HG03064 (cell line): ENCODE results near the gene OR8D2.

Source experiments
- ATAC-seq: cut with Tn5 transposase; IDR thresholded peaks from one replicate; pipeline ENCODE4 v1.9.1; 2021; ENCODE audit warnings: low read depth; ENCODE audit not compliant: unreplicated experiment

OR8D2 gene, protein sequence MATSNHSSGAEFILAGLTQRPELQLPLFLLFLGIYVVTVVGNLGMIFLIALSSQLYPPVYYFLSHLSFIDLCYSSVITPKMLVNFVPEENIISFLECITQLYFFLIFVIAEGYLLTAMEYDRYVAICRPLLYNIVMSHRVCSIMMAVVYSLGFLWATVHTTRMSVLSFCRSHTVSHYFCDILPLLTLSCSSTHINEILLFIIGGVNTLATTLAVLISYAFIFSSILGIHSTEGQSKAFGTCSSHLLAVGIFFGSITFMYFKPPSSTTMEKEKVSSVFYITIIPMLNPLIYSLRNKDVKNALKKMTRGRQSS

DNA sequence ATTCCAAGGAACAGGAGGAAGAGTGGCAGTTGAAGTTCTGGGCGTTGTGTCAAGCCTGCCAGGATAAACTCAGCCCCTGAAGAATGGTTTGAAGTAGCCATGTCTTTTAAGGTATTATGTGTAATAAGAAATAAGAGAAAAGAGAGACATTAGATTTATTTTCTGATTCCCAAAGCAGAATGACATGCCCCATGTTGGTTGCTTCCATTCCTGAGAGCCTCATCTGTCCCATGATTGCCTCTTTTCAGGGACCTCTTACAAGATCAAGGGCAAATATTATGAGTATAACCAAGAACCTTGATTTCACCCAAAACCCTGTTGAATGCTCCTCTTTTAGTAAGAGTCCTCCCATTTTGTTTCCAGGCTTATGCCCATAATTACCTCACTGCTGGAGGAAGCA, at the start of gene OR8D2:
OR8D2 (minus strand) TSS at position 101 of the 400 bp plus-strand sequence; CDS start at position 101, 0 bp downstream.
- no peak for ATAC-seq

DNA sequence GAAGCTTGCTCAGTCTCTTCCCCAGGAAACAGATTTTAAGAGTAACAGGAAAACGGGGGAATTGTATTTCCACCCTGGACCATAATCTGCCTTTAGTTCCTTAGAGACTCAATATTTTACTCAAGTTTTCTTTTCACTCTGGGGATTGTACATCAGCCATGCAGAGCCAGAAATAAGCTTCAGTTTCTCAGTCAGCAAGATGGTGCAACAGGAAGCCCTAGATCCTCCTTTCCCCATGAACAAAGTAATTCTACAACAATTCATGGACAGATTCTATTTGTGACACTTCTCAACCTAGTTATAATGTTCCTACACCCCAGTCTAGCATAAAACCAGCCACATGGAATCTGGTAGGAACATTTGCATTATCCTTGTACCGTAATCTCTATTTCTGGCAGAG, 39.6 kb upstream of the OR8D2 start:
- no peak for ATAC-seq

DNA sequence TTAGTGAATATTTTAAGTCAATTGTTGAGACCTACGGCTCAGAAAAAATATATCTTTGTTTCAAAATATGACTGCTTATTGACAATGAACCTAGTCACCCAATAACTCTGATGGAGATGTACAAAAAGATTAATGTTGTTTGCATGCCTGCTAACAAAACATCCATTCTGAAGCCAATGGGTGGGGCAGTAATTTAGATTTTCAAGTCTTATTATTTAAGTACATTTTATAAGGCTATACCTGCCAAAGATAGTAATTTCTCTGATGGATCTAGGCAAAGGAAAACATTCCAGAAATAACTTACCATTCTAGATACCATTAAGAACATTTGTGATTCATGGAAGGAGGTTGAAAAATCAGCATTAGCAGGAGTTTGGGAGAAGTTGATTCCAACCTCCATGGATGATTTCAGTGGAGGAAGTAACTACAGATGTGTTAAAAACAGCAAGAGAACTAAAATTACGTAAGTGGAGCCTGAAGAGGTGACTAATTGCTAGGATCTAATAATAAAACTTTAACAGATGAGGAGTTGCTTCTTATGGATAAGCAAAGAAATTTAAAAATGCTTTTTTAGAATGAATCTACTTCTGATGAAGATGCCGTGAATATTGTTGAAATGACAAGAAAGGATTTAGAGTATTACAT, 26.4 kb upstream of the OR8D2 start:
- ATAC-seq: no peak

DNA sequence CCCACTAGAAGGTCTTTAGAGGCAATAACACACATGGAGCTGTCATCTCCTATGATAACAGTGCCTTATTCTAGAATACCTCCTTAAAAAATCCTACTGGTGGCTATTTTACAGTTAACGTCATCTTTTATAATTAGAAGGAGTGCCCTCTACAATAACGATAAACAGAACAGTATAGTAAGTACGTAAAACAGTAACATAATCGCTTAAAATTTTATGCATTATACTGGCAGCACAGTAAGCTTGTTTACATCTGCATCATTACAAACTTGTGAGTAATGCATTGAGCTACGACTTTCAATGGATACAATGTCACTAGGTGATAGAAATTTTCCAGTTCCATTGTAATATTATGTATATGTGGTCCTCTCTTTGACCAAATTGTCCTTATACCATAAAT, 24.3 kb upstream of the OR8D2 start:
- ATAC-seq: no peak

DNA sequence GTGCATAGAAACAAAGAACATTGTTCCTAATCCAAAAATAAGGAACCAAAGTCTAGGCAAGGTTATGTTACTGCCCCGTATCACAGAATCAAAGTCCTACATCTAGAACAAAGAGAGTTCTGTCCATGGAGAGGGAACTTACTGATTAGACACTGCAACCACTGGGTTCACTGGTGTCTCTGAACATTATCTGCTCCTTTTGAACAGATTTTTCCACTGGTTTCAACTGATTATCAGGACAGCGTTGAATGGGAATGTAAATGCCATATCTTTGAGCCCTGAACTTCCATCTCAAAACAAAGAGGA, 20.1 kb upstream of the OR8D2 start:
- no peak for ATAC-seq

DNA sequence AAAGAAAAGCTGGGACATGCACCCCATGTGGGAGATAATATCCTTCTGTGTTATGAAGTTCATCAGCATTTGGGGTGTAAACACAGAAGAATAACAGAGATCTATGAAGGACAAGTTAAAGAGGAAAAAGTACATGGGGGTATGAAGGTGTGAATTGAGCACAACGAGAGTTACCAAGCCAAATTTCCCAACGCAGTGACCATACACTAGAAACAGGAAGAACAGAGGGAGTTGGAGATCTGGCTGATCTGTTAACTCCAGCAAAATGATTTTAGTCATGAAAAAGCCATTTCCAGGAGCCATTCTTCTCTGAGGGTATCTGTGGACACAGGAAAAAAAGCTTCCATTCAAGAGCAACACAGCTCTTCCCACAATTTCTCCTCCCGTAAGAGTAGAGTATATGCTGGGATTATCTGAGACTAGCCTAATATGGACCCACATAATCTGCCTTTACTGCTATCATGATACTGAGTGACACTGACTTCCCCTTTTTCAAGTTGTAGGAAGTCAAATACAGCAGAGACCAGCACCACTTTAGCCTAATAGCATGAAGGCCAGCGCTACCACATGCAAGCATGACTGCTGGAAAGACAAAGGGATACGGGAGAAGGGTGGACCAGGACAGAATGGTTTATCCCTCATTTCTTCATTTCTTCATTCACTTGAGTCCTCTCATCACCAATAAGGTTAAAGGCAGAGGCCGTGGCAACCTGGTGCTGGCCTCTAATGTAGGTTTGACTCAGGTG, 19.6 kb upstream of the OR8D2 start:
- ATAC-seq: no peak

DNA sequence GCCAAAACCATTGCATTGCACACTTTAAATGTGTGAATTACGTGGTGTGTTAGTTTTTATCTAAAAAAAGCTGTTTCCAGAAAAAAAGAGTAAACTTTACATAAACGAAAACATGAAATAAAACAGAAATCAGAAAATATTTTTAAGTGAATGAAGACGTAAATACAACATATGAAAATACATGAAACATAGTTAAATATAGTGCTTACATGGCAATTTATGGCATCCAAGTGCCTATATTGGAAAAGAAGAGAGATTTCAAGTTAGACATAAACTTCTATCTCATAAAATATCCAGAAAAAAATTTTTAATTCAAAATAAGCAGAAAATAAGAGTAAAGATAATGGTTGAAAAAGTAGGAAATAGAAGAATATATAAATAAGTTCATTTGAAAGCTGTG, 11.9 kb upstream of the OR8D2 start:
- no peak for ATAC-seq

DNA sequence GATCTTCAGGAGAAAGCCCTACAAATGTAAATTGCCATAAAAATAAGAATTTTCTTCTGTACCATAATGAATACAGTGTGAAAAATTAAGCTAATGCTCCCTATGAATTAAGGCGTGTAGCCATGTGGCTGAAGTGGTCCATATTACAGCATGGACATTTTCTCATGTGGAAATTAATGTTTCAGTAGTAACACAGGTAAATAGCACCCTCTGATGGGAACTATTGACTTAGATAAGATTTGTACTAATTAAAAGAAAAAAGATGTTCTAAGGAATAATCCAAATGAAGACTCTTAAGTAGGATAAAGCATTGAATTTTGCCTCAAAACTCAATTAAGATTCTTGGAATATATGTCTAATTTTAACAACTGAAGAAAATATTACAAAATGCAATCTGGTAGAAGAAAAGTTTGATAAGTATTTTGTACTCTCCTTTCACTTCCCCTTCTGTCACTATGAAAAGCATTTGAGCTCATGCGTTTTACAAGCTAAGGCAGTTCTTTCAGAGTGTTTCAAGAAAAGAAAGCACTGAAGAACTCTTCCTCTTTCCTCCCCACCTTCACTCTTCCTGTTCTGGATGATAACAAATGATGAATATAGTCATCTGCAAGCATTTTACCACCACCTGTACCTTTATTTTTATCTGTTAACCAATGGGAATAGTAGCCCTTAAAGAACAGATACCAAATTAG, 9.9 kb upstream of the OR8D2 start:
- ATAC-seq: peak; percentile 99

DNA sequence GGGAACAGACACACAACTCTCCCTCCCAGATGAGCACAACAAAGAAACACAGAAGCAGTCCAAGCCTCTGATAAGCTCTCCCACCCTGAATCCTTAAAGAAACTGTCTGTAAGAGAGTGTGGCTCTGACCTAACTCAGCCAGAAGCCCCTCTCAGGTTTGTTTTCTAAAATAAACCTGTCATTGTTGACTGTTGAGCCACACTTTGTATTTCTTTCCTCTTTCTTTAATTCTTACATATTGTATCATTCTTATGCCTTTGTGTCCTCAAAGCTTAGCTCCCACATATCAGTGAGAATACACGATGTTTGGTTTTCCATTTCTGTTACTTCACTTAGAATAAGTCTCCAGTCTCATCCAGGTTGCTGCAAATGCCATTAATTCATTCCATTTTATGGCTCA, 7.8 kb upstream of the OR8D2 start:
- ATAC-seq: no peak

DNA sequence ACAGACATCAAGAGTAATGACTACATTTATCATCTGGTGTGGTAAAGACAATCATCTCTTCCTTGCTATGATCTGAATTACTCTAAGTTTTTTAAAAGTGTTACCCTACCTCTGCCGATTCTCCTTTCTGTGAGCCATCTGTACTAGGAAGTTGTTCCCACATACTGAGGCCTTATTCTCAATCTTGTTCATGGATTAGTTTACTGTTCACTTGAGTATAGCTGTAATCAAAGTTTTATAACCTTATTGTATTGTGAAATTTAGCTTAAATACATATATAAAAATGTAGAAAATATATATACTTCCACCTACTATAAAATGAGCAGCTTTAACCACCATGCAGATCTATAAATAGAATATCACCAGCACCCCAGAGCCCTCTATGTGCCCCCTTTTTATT, 2.4 kb upstream of the OR8D2 start:
- ATAC-seq: no peak

DNA sequence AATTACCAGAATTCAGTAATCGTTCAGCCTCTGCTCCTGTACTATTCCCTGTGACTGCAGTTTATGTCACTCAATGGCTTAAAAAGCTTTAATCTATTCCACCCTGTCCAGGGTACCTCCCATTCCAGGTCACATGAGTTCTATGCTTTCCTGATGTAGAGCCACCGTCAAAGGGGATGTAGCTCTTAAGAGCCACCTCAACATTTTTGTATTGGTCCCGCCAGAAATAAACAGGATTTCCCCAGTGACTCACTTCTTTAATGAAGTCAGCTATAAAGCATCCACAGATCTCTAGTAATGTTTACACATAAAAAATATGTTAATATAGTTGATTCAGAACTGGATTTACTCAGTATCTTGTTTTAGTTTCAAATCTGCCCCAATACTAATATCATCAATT, 4.9 kb downstream of the OR8D2 start:
- no peak for ATAC-seq

DNA sequence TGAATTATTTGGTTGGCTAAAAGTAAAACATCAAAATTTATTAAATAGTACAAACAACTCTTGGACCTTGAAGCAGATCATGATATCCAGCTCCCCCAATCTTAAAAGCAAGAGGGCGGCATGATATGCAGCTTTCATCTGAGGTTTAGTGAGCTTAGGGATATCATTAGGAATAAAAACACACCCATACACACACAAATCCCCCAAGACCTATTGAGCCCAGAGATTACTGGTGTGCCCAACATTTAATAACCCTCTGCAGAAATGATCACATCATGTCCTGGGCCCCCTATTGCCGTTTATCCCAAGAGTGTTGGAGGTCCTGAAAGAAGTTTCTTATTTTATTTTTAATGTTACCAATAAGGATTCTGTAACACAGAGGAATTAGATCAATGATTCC, 6.1 kb downstream of the OR8D2 start, which contains the start of gene OR8D1:
OR8D1 (minus strand) TSS at position 101 of the 400 bp plus-strand sequence. CDS start 3,183 bp downstream, outside the sequence.
- no peak for ATAC-seq

DNA sequence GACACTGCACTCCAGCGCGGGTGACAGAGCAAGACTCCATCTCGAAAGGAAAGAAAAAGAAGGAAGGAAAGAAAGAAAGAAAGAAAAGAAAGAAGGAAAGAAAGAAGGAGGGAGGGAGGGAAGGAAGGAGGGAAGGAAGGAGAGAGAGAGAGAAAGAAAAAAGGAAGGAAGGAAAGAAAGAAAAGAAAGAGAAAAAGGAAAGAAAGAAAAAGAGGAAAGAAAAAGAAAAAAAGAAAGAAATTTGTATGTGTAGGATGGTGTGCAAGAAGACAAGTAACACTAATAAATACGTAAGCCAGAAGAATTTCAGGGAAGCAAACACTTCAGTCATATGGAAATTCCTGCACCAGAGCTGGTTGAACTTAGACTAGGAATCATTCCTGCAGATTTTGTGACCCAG, 6.9 kb downstream of the OR8D2 start:
- no peak for ATAC-seq

DNA sequence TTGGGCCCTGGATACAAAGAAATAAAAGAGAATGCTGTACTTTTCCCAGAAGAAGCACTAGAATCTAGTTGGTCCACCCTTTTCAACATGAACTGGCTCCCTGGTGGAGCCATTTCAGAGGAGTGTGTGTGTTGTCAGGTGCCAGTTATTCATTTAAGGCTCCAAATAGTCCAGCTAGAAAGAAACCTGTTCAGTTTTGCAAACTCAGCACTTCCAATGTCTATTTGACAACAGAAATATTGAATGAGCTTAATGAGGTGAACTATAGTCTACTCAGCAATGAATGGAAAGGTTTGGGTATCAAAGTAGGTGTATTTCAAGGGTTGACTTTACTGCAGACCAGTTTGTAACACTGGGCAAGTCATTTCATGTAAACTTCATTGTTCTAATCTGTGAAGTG, 8.3 kb downstream of the OR8D2 start:
- ATAC-seq: no peak

DNA sequence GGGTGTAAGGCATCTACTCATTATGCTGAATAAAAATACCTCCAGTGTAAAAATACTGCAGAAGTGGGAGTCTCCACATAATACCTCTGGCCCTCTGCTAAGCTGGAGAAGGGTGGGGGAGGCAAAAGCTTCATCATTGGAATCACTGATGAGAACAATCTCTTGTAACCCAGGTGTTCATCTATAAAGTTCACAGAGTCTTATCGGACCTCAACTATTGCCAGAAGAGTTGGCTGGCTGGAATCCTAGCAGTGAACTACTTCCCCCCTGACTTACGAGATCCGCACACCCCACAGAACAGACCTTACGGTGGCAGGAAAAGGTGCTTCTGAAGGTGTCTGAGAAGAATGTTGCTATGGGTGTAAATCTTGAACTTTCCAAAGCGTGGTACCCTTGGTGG, 8.7 kb downstream of the OR8D2 start:
- ATAC-seq: no peak

DNA sequence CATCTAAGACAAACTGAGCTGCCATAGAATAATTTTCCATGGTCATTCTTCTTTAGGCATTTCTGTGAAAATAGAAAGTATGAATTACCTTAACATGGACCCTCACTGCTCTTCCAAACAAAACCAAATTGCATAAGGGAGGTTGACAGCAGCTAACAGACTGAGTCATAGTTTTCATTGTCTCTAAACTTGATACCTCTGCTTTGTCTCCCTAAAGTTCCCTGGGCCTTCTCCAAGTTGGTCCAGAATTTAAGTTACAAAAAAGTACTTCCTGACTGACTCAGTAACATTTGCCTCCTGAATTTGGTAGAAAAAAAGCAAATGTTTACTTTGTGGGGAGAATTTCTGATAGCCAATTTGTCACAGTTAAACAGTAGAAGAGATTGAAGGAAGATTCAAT, 9.3 kb downstream of the OR8D2 start:
- no peak for ATAC-seq

DNA sequence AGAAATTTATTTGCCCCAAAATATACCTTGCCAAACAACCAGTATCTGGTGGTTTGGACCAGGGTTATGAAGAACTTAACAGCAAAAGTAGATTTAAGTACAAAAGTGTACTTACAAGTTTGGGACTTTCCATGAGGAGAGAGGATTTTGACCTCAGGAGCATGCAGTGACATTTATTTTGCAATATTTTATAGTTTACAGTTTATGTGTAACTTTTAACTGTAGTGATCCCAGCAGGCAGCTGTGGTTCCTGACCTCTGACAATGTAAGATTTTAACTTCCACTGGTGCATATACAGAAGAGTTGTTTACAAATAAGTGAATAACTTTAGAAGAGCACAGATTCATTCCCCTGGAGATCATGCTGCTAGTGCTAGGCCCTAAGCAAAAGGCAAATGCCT, 12.9 kb downstream of the OR8D2 start:
- ATAC-seq: no peak

DNA sequence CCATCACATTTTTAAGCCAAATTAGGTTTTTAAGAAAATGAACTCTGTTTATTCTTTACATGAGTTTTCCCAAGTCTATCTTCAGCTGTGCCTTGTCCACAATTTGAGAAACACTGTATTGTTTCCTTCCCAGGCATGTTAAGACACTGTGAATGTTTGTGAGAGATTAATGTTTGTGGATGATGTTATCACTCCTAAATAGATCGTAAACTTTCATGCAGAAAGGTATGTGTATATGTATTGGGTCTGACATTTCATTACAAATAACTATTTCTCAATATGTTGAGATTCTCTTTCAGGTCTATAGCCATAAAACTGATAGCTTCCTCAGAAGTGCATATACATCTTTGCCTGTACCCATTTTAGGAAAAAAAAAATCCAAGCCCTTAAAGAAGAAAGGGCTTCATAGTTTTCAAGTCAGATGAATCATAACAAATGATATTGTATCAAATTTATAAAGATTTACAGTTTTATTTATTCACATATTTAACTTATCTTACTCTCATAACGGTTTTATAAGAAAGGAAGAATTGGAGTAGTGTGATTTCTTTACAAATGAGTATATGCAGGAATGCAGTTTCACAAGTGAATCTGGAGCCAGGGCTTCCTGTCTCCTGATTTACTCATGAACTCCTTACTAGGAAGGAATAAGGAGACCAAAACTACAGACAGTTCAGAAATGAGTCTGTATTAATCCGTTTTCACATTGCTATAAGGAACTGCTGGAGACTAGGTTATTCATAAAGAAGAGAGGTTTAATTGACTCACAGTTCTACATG, 17.5 kb downstream of the OR8D2 start:
- ATAC-seq: no peak

DNA sequence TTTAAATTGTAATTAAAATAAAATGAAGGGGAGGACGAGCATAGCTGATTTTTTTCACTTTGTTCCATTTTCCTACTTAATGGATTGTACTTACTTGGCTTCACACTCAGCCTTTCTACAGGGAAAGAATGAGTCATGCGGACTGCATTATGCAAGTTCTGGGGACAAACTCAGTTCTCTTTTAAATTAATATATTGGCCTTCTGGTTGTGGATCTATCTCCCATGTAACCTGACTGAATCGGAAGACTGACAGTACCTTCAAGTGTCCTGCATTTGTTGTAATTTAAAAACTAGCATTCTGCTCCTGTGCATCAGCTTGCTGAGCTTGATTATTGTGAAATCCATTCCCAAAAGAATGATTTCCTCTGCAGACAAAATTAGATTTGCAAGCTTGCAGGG, 18.4 kb downstream of the OR8D2 start:
- no peak for ATAC-seq

DNA sequence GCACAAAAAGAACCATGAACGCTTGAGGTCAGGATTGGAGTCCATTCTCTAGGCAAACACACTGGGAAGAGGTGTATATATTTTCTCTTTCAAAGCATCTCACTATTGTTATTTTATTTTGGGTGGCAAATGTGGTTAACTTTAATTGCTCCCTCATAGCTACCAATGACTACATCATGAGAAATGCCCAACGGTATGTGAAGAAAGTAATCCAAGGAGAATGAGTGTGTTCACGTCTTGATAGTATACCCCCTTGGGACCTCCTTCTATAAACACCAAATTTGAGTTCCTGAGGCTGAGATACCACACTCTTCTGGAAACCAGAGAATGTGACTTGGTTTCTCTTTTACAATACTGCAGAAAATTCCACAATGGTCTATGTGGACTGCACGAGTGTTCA, 22.1 kb downstream of the OR8D2 start:
- ATAC-seq: no peak

DNA sequence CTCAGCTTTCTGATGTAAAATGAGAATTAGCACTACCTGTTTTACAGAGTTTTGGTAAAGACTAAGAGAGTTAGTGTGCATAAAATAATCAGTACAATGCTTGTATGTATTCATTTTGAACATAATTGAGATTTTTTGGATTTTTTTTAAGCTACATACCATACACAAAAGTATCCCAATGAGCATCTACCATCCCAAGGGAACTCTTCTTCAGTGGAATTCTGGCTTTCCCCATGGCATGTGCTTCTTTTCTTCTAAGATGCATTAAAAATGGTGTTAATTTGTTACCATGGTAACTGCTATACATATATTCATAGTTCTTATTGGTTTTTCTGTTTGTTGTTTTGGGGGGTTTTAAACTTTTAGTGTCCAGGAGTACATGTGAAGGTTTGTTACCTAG, 24.0 kb downstream of the OR8D2 start:
- ATAC-seq: no peak
